ENCODE measurements around the gene ENO2.

ENO2 gene

GRCh38 chr12:6950811-6951540 lies 36.6 kb downstream of the ENO2 start, which contains the start of gene PTPN6:
PTPN6 (plus strand) TSS chr12:6951356; CDS start chr12:6951513, 157 bp downstream.
- peak; percentile 81 for DNase-seq

- DNase-seq = peak; percentile 68
Measured at GRCh38 chr12:6951551-6952120, 37.3 kb downstream of the ENO2 start.

GRCh38 chr12:6952121-6952862 lies 37.9 kb downstream of the ENO2 start:
- peak; percentile 69 for DNase-seq

- no peak for DNase-seq
Measured at GRCh38 chr12:6952863-6953441, 38.6 kb downstream of the ENO2 start.

GRCh38 chr12:6953442-6954315 lies 39.3 kb downstream of the ENO2 start:
- peak; percentile 88 for DNase-seq

- no peak for DNase-seq
Measured at GRCh38 chr12:6954316-6955107, 40.1 kb downstream of the ENO2 start.

- DNase-seq = no peak
Measured at GRCh38 chr12:6955108-6956020, 41.0 kb downstream of the ENO2 start.

- no peak for DNase-seq
Measured at GRCh38 chr12:6956021-6956727, 41.8 kb downstream of the ENO2 start.

GRCh38 chr12:6957151-6957701 lies 42.8 kb downstream of the ENO2 start:
- DNase-seq = no peak

- no peak for DNase-seq
Measured at GRCh38 chr12:6957741-6958608, 43.6 kb downstream of the ENO2 start.

GRCh38 chr12:6958609-6959057 lies 44.3 kb downstream of the ENO2 start:
- no peak for DNase-seq

GRCh38 chr12:6959058-6959804 lies 44.9 kb downstream of the ENO2 start:
- DNase-seq = peak; percentile 82

GRCh38 chr12:6959805-6960592 lies 45.6 kb downstream of the ENO2 start:
- DNase-seq = no peak

- no peak for DNase-seq
Measured at GRCh38 chr12:6960593-6961277, 46.4 kb downstream of the ENO2 start.

- DNase-seq = peak; percentile 91
Measured at GRCh38 chr12:6961278-6961694, 46.9 kb downstream of the ENO2 start.

- peak; percentile 80 for DNase-seq
Measured at GRCh38 chr12:6961695-6962284, 47.4 kb downstream of the ENO2 start.

Measured in activated CD8-positive, alpha-beta memory T cell treated with anti-CD3 and anti-CD28 coated beads, Interleukin-2, amount 50 U/mL, for 48 hours (primary cell).